ENCODE data around the gene UBE2L5.
"Not testable (repeated sequence)": the region's sequence is repeated elsewhere in the genome, so short reads cannot be mapped to it uniquely, and the experiment has no call there.

Gene UBE2L5

DNA sequence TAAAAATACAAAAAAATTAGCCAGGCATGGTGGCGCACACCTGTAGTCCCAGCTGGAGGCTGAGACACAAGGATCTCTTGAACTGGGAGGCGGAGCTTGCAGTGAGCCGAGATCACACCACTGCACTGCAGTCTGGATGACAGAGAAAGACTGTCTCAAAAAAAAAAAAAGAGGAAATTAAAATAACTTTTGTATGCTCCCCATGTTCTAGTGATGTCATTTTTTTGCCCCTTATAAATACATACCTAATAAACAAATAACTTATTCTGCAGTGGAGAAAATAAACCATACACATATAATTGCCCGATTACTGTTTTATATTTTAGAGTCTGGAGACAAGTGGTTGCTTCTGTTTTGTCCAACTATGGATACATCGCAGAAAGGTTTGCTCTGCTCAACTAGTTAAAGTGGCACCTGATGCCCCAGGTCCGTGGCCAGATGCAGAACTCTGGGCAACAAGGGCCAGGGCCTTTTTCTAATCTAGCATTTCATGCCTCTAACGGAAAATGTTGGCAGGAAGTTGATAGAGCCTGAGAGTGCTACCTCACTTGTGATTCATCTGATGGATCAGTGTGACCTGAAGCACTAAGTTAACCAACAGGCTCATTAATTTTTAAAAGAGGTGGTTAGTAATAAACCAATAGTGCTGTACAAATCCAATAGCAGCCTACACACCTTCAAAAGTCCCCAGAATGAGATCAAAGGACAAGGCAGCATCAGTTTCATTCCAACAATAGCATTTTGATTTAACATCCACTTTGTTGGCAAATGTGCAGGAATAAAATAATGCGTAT lies 18.8 kb downstream of the UBE2L5 start:
- DNase-seq, result no peak

DNA sequence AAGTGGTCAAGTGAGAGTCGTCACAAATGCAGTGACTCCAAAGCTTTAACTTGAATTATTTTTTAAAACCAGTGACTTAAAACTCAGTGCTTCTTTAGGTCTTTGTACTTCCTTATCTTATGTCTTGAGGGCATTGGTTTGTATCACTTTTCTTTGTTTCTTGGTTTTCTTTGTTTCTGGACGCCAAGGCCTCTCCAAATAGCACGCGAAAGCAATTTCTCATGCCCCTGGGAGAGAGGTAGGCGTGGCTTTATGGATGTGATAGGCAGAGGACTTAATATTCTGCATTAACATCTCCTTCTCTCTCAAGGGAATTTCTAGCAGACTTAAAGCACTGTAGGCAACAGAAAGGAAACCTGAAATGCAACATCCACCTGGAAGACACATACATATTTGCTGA lies 20.6 kb downstream of the UBE2L5 start:
- no peak for DNase-seq

DNA sequence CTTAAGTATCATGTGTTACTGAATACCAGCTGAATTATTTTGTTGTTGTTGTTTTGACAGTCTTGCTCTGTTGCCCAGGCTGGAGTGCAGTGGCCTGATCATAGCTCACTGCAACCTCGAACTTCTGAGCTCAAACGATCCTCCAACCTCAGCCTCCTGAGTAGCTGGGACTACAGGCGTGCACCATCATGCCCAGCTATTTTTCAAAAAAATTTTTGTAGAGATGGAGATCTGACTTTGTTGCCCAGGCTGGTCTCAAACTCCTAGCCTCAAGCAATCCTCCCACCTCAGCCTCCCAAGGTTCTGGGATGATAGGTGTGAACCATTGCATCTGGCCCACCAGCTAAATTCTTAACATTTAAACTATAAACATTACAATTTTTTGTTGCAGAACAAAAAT lies 21.2 kb downstream of the UBE2L5 start:
- DNase-seq, result not testable (repeated sequence)

DNA sequence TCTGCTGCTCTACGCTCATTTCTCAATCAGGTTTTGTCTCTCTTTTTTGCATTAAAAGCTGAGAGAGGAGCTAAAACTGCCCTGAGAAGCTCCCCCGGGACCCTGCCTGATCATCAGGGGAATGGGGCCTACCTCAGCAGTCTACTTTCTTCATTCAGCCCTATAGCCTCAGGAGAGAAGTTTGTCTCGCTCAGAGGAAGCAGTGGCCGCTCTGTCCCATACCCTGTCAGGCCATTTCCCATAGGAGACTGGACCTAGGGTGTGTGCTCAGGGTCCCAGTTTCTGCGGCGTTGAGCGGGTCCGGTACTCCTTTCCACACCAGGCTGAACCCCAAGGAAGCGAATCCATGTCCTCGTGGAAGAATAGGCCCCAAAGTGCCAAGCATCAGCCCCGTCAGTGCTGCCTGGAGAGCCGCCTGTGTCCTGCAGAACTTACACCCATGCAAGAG lies 21.7 kb downstream of the UBE2L5 start:
- no peak for DNase-seq

DNA sequence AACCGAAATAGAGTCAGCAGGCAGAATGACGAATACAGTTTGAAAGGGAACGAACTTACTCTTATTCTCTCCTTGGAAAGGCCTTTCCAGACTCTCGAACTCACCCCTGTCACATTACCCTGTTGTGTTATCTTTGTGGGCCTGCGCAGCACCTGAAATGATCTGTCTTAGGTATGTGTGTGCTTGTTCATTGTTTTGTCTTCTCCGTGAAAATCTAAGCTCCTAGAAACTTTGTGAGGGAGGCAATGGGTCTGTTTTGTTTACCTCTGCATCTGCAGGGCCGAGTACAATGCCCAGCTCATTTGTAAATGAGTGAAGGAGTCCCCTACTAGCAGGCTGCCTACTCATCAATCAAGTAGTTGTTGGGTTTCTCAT lies 23.8 kb downstream of the UBE2L5 start:
- no peak for DNase-seq

DNA sequence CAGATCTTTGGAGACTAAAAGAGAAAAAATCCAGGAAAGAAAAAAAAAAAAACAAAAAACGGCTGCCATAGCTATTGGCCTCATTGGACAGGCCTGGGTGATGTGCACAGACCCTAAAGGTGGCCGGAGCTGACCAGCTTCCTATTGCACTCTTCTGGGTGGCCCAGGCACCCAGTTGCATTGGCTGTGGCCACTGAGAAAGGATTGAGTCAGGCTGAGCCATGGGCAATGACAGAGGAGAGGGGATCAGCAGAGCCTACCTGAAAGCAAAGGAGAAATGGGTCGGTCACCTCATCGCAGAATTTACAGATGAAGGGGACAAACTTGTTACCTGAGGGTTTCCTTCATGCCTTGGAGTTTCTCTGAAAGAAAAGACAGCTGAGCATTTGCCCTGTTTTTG lies 26.1 kb downstream of the UBE2L5 start:
- DNase-seq, result no peak

DNA sequence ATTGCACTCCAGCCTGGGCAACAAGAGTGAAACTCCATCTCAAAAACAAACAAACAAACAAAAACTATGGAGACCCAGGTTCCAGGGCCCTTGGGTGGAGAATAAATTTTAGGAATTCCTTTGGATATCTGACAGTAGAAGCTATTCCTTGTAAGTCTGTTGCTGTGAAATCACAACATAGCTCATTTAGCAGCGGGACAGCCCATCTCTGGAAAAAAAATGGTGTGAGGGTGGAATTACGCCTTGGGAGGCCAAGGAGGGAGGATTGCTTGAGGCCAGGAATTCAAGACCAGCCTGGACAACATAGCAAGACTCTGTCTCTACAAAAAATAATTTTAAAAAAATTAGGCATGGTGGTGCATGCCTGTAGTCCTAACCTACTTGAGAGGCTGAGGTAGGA lies 27.8 kb downstream of the UBE2L5 start:
- DNase-seq, result no peak

DNA sequence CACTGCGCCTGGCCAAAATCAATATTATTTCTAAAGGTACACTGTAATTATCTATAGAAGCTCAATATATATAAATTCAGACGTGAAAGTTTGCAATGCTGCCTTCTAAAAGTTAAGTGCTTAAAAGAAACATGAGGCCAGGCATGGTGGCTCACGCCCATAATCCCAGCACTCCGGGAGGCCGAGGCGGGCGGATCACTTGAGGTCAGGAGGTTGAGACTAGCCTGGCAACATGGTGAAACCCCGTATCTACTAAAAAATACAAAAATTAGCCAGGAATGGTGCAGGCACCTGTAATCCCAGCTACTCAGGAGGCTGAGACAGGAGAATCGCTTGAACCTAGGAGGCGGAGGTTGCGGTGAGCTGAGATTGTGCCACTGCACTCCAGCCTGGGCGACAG lies 29.2 kb downstream of the UBE2L5 start:
- not testable (repeated sequence) for DNase-seq

DNA sequence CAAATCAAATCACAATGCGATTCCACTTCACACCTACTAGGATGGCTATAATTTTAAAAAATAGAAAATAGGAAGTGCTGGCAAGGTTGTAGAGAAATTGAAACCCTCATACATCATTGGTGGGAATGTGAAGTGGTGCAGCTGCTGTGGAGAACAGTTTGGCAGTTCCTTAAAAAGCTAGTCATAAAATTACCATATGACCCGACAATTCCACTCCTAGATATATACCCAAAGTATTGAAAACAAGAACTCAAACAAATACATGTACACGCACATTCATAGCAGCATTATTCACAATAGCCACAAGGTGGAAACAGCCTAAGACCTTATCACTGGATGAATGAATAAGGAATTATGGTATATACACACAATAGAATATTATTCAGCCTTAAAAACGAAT lies 31.4 kb downstream of the UBE2L5 start:
- no peak for DNase-seq

DNA sequence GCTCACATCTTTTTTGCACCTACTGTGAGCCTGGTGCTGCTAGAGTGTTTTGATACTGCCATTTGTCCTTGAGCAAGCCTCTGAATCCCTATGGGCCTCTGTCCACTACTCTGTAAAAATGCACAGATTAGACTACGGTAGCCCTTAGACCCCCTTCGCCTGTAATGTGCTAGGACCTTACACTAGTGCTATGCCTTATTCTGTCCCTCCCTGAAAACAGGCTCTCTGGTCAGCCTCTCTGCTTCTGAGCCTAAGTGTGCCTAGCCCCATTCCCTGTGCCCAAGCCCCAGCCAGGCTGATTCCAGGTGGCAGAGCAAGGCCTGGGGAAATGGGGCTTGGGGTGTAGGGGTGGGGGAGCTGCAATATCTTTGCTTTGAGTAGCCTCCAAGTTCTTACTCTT lies 32.7 kb downstream of the UBE2L5 start:
- no peak for DNase-seq

DNA sequence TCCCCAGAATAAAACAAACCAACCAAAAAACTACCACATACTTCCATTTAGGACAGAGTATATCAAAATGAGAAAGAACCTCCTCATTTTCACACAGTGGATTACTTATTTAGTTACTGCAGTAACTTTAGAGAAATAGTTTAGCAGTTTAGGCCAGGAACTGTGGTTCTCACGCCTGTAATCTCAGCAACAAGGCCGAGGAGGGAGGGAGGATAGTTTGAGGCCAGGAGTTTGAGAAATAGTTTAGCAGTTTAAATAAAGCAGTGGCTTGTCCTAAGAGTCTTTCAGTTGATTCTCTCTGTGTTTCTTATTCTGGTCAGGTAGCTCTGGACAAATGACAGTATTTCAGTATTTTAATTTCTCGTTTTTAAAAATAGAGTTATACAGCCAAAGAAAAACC lies 34.0 kb downstream of the UBE2L5 start:
- no peak for DNase-seq

DNA sequence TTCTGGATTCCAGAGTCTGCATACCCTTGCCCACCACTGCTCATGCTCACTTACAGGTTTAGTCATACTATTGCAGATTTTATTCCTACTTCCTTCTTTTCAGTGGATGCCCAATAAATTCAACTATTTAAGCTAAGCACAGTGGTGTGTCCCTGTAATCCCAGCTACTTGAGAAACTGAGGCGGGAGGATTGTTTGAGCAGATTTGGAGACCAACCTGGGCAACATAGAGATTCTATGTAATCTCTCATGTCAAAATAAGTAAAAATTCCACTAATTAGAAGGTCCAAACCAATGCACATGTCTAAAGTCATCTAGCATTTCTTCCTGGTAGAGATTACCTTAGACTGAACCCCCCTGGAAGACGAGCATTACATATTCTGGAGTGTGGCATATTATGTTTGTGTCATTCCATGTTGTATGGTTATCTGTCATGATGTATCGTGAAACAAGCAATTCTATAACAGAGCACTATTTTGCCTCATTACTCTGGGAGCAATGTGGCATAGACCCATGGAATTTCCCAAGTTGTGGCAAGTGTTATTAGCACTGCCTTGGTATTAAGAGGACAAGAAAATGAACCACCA lies 35.1 kb downstream of the UBE2L5 start:
- DNase-seq, result no peak

DNA sequence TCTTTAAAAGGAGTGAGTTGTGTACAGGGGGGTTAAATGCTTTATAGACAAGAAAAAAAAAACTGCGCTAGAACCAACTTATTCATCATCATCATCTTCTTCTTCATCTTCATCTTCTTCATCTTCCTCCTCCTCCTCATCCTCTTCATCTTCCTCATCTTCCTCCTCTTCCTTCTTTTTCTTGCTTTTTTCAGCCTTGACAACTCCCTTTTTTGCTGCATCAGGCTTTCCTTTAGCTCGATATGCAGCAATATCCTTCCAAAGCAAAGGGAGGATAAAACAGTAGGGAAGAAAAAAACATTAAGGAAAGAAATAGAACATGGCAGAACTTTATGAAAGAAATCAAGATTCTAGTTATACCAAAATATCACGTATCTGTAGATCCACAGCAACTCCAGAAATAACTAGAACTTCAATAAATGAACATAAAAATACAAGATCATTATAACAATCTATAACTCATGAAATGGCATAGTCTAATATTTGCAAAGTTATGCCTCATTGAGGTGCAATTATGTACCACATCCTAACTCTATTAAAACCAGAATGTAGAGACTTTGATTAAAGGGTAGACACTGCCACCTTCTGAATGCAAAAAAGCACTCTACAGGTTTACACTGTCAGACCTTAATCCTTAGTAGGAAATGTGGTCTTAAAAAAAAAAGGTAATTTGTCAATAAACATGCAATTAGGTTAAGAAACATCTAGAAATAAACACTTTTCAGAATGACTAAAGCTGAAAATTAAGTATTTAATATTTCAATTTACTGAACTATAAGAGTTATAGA lies 39.2 kb downstream of the UBE2L5 start:
- DNase-seq, result not testable (repeated sequence)

DNA sequence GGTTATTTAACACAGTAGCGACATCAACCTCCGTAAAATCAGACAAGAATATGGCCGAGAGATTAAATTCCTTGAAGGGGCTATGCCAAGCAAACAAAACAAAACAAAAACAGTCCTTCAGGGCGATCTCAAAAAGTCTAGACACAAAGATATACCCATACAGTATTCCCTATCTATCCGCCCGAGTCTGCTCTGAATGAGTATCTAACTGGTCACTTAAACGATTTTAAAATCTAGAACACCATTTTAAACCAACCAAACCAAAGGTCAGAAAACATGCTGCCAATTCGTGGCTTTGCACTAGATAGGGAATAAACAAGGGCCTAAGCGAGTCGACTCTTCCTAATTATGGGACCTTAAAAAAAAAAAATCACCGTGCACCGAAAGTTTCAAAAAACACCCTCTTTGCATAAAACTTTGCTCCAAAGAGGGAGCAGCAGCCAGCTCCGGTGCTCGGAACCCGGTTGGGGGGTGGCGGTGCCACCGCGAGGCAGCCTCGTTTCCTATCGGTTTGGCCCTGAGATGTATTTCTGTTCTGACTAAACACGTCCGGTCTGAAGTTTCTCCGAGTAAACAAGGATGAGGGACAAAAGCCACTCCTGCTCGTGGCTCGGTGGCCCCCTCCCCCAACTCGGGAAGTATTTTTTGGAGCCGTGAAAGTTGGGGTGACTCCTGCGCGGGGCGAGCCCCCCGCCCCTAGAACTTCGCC lies 41.6 kb downstream of the UBE2L5 start:
- DNase-seq, result no peak

DNA sequence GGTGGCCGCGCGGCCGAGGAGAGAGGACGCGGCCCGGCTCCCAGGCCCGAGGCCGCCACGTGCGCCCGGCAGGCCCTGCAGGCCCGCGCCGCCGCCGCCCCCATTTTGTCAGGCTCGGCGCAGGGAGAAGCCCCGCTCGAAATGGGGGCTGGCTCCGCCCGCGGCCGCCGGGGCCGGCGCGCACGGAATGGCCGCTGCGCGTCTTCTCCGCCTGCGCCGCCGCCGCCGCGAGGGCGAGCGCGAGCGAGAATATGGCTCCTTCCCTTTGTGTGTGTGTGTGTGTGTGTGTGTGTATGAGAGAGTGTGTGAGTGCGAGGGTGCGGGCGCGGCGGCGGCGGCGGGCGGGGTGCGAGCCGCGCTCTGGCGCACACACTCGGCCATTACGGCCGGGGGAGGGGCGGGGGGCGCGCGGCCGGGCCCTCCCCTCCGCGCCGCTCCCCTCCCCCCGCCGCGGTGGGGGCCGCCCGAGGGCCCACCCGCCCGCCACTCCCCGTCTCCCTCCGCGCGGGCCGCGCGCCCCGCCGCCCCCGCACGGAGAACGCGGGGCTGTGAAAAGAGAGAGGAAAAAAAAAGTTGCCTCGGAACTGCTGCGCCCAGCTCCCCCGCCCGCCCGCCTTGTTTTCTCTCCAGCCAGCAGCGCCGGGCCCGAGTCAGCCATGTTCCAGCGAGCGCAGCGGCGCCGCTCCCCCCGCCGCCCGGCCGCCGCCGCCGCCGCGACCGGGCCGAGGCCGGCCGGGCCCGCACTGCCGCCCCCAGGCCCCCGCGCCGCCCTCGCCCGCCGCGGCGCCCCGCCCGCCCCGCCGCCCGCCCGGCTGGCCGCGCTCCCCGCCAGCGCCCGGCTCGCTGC lies 42.4 kb downstream of the UBE2L5 start:
- no peak for DNase-seq

DNA sequence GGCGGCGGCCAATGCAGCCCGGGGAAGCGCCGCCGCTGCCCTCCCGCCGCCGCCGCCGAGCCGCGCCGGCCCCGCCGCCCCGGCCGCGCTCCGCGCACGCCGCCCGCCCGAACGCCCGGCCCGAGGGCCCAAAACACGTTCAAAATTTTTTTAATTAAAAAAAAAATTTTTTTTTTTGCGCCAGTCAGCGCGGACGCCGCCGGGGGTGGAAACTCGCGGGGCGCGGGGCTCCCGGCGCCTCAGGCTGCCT lies 43.0 kb downstream of the UBE2L5 start:
- no peak for DNase-seq

DNA sequence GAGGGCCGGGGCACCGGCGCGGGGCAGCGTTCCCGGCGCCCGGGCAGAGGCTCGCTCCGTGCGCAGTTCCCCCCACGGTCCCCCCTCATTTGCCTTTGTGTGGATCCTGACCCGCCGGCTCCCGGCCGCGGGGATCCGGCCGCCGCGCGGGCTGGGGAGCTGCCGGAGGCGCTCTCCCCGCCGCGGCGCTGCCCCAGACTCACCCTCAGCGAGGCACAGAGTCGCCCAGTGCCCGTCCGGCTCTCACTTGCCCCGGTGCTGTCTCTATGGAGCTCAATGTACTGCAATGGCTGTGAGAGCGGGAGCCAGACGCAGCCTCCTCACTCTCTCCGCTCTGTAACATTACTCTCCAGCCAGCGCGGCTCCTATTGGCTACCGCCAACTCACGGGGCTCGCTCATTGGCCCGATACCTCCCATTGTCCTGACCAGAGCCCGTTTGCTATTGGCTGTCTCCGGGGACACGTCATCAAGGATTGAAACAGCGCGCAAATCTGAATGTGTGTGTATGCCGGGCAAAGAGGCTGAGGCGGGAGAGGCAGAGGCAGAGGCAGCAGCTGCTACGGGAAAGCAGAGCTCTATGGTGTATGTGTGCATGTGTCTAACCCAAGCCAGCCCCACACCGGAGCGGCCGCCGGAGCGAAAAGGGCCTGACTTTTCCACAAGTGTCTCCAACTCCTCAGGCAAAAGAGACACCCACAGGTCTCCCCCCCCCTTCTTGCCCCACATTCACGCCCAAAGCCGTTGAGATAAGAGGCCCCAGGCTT lies 43.5 kb downstream of the UBE2L5 start, which contains the start of gene HMGB1:
HMGB1 (minus strand) TSS at position 344 of the 765 bp plus-strand sequence. CDS start 2,256 bp downstream, outside the sequence.
- peak; percentile 87 for DNase-seq

DNA sequence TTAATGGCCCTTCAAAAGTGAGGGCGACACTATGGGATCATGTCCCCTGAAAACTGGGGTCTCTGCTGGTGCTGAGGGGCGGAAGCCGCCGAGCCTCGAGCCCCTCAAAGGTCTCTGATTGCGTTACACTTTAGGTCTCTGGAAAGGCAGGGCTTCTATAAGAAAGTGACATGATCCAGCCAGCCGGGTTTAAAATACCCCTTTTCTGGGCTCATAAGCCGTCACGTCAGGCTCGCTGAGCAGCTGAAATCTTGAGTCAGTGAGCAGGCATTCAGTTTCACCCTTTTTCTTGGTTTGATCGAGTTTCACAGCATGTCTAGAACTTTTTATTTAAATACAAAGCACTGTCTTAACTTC lies 44.0 kb downstream of the UBE2L5 start:
- DNase-seq, result no peak

DNA sequence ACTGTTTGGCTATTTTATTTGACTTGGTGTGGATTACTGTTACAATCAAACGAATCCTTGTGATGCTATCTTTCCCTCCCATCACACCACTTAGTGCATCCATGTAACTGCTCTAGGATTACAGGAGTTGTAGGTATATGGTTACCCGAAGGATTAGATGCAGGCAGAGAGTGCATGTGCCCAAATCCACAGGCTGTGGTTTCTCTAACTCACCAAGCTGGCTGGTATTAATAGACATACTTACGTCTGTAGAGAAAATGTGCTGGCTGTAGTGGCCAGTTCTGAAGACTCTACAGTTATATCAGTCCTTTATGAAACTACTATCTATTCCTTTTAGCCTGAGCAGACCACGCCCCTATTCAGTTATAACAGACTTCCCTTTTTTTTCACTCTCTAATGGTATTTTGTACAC lies 44.6 kb downstream of the UBE2L5 start:
- no peak for DNase-seq

DNA sequence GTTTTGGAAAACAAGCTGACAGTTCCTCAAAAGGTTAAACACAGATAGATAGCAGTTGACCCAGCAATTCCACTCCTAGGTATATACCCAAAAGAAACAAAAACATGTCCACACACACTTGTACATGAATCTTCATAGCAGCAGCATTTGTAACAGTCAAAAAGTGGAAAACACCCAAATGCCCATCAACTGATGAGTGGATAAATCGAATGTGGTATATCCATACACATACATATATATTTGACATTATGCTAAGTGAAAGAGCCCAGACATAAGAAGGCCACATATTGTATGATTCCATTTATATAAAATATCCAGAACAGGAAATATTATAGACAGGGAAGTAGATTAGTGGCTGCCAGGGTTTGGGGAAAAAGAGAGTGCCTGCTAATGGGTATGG lies 51.4 kb downstream of the UBE2L5 start:
- no peak for DNase-seq

DNA sequence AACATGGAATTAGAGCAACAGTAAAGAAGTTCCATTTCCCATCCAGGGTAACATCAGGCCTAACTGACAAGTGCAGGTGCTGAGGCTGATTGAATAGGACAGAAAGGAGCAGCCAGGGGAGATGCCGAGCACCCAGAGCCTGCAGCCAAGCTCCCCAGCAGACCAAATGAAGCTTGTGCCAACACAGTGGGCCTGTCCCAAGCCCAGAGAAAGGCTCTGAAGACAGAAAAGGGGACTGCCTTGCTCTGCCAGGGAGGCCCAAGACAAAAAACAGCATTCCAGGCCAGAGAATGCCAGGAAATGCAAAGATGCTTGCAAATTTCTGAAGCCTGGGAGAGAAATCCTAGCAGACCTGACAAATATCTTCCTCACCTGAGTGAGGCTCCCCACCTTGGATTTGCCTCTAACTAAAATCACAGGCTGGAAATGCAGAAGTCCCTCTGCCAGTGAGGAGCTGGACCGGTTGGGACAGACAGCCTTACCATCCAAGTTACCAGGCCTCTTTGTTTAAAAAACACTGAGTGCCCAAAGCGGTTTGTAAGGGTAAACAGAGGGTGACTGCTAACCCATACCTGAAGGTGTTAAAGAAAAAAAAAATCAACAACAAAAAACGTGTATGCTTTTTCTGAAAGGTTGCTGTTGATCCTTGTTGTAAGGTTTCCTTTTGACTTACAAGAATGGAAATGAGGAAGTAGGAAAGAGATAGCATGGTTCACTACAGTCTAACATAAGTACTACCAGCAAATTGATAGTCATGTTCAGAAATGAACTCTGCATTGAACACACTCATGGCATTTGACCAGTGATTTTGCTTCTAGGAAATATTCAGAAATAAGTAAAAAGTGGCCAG lies 55.3 kb downstream of the UBE2L5 start:
- DNase-seq, result no peak

All from NCI-H2029 treated with DMSO at 0.1 percent for 48 hours (cell line).